ENCODE data around the gene FUT8. TPM values are rescaled to one million over a fixed set of nuclear protein-coding genes. Genes with fewer than 3 reads are reported as not detected.

FUT8 gene
- total RNA-seq, 4 donors from 2014 or later, result 14.9 to 35.8 (median 22.2) TPM

DNA sequence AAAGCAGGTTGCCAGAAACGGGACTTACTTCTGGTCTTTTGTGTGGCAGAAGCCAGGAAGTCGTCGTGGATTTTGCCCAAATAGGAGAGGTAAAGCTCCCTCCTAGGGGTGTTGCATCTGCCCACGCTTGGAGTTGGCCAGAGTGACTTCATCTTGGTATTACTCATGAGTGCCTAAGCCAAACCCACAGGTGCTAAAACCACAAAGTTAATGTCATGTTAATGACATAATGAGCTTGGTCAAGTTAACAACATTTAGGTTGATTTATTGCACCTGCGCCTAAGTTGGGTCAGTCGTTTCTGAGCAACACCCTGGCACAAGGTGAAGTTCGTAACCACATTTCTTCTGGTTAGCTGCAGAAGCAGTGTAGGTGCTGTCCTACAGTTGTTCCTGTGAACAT, 225.2 kb downstream of the FUT8 start:
- no peak for TF ChIP-seq CTCF (IDR thresholded peaks at IDR 0.05)
- ATAC-seq (ENCODE audit: low FRiP score) (no peak), DNase-seq (ENCODE audit: low spot score) (no peak)

DNA sequence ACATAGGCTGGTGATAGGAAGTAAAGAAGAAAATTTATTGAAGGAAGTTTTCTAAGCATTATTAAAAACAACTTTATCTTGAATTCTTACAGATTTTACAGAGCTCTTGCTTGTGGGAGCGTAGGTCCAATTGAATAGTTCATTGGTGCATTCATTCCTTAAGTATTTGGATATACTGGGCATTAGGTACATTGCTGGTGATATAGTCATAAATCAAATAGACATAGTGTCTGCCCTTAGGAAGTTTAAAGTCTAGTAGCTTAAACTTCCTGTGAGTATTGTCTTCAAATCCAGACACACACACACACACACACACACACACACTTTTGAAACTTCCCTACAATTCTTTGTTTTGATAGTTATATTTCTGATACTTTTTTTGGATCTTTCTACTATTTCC, 226.7 kb downstream of the FUT8 start:
- ATAC-seq (ENCODE audit: low FRiP score) (no peak), DNase-seq (ENCODE audit: low spot score) (no peak)
- TF ChIP-seq CTCF (IDR thresholded peaks at IDR 0.05), result no peak

DNA sequence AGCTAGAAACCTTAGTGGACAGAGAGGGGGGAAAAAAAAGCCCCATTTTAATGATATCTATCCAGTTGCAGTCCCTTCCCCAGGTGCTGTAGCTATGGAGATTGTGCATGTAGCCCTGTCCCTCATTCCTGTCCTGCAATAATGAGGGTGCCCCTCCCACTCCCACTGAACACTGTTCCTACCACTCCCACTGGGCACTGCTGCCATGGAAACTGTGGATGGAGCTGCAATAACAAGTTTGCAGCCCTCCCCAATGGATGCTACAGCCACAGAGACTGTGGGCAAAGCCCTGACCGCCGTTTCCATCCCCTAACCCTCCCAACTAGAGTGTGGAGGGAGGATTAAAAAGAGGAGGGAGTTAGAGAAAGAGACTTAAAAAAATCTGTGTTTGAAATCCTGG, 238.3 kb downstream of the FUT8 start:
- no peak for TF ChIP-seq CTCF (IDR thresholded peaks at IDR 0.05)
- DNase-seq (ENCODE audit: low spot score) (no peak), ATAC-seq (ENCODE audit: low FRiP score) (no peak)

- no peak for TF ChIP-seq CTCF (IDR thresholded peaks at IDR 0.05)
- ATAC-seq (ENCODE audit: low FRiP score), result no peak
- DNase-seq (ENCODE audit: low spot score), result no peak
Observed at GRCh38 chr14:65656554-65656953, 244.0 kb downstream of the FUT8 start.

- TF ChIP-seq CTCF (IDR thresholded peaks at IDR 0.05), result no peak
- ATAC-seq (ENCODE audit: low FRiP score) (no peak), DNase-seq (ENCODE audit: low spot score) (no peak)
Observed at GRCh38 chr14:65658202-65658601, 245.7 kb downstream of the FUT8 start.

DNA sequence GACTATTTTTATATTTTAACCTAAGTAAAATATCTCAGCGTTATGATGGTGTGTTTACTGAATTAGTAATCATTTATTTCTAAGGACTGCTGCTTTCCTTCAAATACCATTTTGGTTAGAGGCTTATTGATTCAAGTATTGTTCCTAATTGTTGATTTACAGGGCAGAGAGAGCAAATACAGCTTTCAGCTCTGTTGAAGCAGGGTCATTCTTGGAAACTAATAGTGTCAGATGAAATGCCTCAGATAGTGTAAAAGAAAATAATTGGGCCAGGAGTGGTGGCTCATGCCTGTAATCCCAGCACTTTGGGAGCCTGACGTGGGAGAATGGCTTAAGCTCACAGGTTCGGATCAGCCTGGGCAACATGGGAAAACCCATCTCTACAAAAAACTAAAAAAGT, 249.3 kb downstream of the FUT8 start:
- no peak for DNase-seq (ENCODE audit: low spot score)
- ATAC-seq (ENCODE audit: low FRiP score), result no peak
- no peak for TF ChIP-seq CTCF (IDR thresholded peaks at IDR 0.05)

DNA sequence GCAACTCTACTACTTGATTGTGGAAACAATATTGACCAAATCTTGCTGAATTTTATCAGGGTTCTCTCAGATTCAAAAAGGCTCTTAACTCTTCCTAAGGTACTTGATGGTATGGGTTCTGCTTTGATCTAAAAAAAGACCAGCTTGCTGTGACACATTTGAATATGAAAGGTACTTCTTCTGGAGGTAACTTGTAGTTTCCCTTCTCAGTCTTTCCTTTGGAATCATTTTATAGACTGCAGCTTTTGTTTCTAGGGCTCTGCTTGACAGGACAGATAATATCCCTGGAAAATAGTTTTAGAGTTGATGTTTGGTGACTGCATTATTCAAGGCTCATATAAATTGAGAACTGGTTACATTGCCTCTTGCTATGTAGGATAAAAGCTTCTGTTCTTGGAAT, 251.9 kb downstream of the FUT8 start:
- no peak for TF ChIP-seq CTCF (IDR thresholded peaks at IDR 0.05)
- no peak for ATAC-seq (ENCODE audit: low FRiP score)

More for the DNA sequence above, 251.9 kb downstream of the FUT8 start:
- DNase-seq (ENCODE audit: low spot score), result no peak

Data from omental fat pad (tissue), 4 donors.